Measurements from ENCODE around the gene ZNF831. TPM values are rescaled to one million over a fixed set of nuclear protein-coding genes. Genes with fewer than 3 reads are reported as not detected.

The ZNF831 gene
- total and polyA plus RNA-seq, 10 of the 15 experiments (the other 5 are each of a cell fraction or from before 2014, with no cell fraction given), result 0.01 to 0.97 (median 0.23) TPM

DNA sequence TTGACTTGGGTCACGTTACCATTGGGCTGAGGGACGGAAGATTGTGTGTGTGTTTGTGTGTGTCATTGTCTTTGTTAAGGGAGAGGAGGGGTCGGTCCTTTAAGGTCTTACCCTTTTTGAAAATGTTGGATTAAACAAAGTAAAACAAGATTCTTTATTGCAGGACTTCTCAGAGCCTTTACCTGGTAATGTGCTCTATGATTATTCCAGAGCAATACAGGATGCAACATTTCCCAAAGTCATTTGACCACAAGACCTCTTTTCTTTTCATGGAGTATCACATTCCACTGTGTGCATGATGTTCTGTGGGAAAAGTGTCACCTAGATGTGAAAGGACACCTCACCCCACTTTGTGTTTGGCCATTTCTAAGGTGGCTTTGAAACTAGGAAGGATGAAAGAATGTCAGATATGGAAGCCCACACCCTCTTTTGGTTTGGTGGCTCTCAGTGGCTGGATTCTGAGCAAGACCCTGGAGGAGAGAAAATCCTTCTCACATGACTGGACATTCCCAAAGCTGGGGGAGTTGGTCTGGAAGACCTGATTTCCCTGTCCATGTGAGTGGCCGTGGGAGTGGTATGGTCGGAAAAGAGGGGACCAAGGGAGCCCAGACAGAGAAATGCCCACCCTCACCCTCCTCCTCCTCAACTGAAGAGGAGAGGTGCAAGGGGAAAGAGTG, 18.2 kb upstream of the ZNF831 start:
- H3K9ac ChIP-seq (ENCODE audit: control insufficient read depth, insufficient read depth, low read length), result no peak overlapping the region
- no peaks in the 10 kb centered on the region for H3K4me1 ChIP-seq (ENCODE audit: control insufficient read depth, insufficient read depth, low read length)
- in situ Hi-C loops (cut with MboI), result no loop called here
- ChIA-PET SMC1A (ENCODE audit: uncharacterized antibody, unreplicated experiment) (no interaction called here), RAD21 (ENCODE audit: unreplicated experiment) (no interaction called here), POLR2A (no interaction called here), CTCF (interaction anchor here (0.6 kb wide), 1 partner anchor 108 kb away, joined by 3 read pairs; no protein-coding TSS in a partner anchor)
- BruUV-seq (replicated peaks), result no TSS peak
- no peak for TF ChIP-seq ZNF622 (IDR thresholded peaks at IDR 0.05)
- TF ChIP-seq NR2F1 (conservative IDR thresholded peaks at IDR 0.05), result no peak
- TF ChIP-seq, protein P1, sequence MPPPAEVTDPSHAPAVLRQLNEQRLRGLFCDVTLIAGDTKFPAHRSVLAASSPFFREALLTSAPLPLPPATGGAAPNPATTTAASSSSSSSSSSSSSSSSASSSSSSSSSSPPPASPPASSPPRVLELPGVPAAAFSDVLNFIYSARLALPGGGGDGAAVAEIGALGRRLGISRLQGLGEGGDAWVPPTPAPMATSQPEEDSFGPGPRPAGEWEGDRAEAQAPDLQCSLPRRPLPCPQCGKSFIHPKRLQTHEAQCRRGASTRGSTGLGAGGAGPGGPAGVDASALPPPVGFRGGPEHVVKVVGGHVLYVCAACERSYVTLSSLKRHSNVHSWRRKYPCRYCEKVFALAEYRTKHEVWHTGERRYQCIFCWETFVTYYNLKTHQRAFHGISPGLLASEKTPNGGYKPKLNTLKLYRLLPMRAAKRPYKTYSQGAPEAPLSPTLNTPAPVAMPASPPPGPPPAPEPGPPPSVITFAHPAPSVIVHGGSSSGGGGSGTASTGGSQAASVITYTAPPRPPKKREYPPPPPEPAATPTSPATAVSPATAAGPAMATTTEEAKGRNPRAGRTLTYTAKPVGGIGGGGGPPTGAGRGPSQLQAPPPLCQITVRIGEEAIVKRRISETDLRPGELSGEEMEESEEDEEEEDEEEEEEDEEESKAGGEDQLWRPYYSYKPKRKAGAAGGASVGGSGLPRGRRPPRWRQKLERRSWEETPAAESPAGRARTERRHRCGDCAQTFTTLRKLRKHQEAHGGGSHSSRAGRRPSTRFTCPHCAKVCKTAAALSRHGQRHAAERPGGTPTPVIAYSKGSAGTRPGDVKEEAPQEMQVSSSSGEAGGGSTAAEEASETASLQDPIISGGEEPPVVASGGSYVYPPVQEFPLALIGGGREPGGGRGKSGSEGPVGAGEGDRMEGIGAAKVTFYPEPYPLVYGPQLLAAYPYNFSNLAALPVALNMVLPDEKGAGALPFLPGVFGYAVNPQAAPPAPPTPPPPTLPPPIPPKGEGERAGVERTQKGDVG (CRISPR knock-in tag; IDR thresholded peaks at IDR 0.05), result no peak
- no peak for TF ChIP-seq POU2F2 (IDR thresholded peaks at IDR 0.05; ENCODE audit: borderline replicate concordance, low read depth, low read length)
- TF ChIP-seq TCF12 (IDR thresholded peaks at IDR 0.05; ENCODE audit: low read depth, low read length), result no peak
- TF ChIP-seq RAD51 (IDR thresholded peaks at IDR 0.05), result no peak
- TF ChIP-seq HCFC1 (IDR thresholded peaks at IDR 0.05; ENCODE audit: low read length), result no peak
- TF ChIP-seq PAX5 (IDR thresholded peaks at IDR 0.05; ENCODE audit: borderline replicate concordance, low read depth, low read length), result no peak
- TF ChIP-seq IRF4 (IDR thresholded peaks at IDR 0.05; ENCODE audit: low read depth, low read length), result no peak
- TF ChIP-seq, protein P2, sequence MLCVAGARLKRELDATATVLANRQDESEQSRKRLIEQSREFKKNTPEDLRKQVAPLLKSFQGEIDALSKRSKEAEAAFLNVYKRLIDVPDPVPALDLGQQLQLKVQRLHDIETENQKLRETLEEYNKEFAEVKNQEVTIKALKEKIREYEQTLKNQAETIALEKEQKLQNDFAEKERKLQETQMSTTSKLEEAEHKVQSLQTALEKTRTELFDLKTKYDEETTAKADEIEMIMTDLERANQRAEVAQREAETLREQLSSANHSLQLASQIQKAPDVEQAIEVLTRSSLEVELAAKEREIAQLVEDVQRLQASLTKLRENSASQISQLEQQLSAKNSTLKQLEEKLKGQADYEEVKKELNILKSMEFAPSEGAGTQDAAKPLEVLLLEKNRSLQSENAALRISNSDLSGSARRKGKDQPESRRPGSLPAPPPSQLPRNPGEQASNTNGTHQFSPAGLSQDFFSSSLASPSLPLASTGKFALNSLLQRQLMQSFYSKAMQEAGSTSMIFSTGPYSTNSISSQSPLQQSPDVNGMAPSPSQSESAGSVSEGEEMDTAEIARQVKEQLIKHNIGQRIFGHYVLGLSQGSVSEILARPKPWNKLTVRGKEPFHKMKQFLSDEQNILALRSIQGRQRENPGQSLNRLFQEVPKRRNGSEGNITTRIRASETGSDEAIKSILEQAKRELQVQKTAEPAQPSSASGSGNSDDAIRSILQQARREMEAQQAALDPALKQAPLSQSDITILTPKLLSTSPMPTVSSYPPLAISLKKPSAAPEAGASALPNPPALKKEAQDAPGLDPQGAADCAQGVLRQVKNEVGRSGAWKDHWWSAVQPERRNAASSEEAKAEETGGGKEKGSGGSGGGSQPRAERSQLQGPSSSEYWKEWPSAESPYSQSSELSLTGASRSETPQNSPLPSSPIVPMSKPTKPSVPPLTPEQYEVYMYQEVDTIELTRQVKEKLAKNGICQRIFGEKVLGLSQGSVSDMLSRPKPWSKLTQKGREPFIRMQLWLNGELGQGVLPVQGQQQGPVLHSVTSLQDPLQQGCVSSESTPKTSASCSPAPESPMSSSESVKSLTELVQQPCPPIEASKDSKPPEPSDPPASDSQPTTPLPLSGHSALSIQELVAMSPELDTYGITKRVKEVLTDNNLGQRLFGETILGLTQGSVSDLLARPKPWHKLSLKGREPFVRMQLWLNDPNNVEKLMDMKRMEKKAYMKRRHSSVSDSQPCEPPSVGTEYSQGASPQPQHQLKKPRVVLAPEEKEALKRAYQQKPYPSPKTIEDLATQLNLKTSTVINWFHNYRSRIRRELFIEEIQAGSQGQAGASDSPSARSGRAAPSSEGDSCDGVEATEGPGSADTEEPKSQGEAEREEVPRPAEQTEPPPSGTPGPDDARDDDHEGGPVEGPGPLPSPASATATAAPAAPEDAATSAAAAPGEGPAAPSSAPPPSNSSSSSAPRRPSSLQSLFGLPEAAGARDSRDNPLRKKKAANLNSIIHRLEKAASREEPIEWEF (IDR thresholded peaks at IDR 0.05; ENCODE audit: insufficient replicate concordance, low read depth, low read length), result no peak
- TF ChIP-seq GATAD2B (conservative IDR thresholded peaks at IDR 0.05; ENCODE audit: low read depth), result no peak
- TF ChIP-seq, protein P3, sequence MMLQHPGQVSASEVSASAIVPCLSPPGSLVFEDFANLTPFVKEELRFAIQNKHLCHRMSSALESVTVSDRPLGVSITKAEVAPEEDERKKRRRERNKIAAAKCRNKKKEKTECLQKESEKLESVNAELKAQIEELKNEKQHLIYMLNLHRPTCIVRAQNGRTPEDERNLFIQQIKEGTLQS (IDR thresholded peaks at IDR 0.05; ENCODE audit: borderline replicate concordance, extremely low read depth, low read depth, low read length), result no peak
- H3K4me3 ChIP-seq, result no peak overlapping the region
- H4K20me1 ChIP-seq (ENCODE audit: control insufficient read depth, insufficient read depth), result no peaks in the 10 kb centered on the region
- intact Hi-C loops (cut with micrococcal nuclease; ENCODE audit: unreplicated experiment), result no loop called here
- H3K36me3 ChIP-seq (ENCODE audit: control insufficient read depth in 2 of 2, insufficient read depth in 2 of 2, low read length in 1 of 2), result no peaks in the 10 kb centered on the region
- peaks cover 0 to 2% of the 10 kb centered on the region in 2 experiments; a peak in 3 of 4 replicates for H3K27me3 ChIP-seq (replicated peaks in 1 of 2; ENCODE audit: control insufficient read depth in 2 of 2, insufficient read depth in 2 of 2, low read length in 1 of 2)
- ATAC-seq (no peak), FAIRE-seq (no peak), DNase-seq (ENCODE audit: low read depth, low spot score) (no peak)
- no peaks in the 10 kb centered on the region; the same call in 2 of the 3 replicates for H3K9me3 ChIP-seq (replicated peaks; ENCODE audit: control insufficient read depth, insufficient read depth, low read length)
- no peak overlapping the region for H2AFZ ChIP-seq (ENCODE audit: control insufficient read depth, low read depth, low read length)
- H3K79me2 ChIP-seq (ENCODE audit: control insufficient read depth, insufficient read depth, low read length), result no peaks in the 10 kb centered on the region
- no peak overlapping the region for H3K4me2 ChIP-seq (ENCODE audit: control insufficient read depth, insufficient read depth)
- no peak overlapping the region for H3K27ac ChIP-seq (ENCODE audit: control insufficient read depth, insufficient read depth)
- WGBS (ENCODE audit: insufficient coverage, insufficient replicate concordance, low lambda C conversion rate, missing lambda C conversion rate), result 25% methylated on average over 5 of the region's 5 CpGs

Data from GM12878 (cell line).